ENCODE data around the gene ZNF423. TPM values are rescaled to one million over a fixed set of nuclear protein-coding genes. Genes with fewer than 3 reads are reported as not detected.

Gene ZNF423
- total RNA-seq, 1 experiment from 2014 or later: not detected

DNA sequence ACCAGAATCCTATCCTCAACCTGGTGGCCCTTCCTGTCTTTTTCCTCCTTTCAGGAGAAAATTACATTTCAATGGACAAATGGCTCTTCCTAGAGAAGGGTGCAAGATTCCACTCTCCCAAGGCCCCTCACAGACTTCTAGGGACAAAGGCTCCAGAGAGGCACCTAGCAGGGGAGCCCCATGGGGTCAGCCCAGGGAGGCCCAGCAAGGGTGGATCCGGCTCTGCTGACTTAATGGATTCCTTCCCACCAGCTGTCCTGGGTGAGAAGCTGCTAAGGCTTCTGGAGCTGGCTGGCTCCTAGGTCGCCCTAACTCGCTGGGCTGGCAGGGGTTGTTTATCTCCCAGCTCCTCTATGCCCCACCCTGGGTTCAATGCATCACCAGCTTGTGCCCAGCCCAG, 152.4 kb downstream of the ZNF423 start:
- no peak overlapping the region for H3K27ac ChIP-seq (ENCODE audit: low read length)
- no peaks in the 10 kb centered on the region for H3K9me2 ChIP-seq (replicated peaks; ENCODE audit: insufficient read depth, low read length)
- H3K36me3 ChIP-seq (ENCODE audit: insufficient read depth, low read length): no peaks in the 10 kb centered on the region
- H2AFZ ChIP-seq (ENCODE audit: low read length): no peak overlapping the region
- no peak overlapping the region for H3K9ac ChIP-seq (ENCODE audit: low read length)
- 0 out of 2 replicates have a peak, but pooled peaks cover 3% of the 10 kb centered on the region for H3K27me3 ChIP-seq (ENCODE audit: low read length)
- H4K20me1 ChIP-seq (ENCODE audit: insufficient read depth, low read depth, low read length): no peaks in the 10 kb centered on the region
- H3K9me3 ChIP-seq (ENCODE audit: low read length): no peaks in the 10 kb centered on the region
- H3K4me1 ChIP-seq (ENCODE audit: low read length): peaks cover 9% of the 10 kb centered on the region
- no peak for DNase-seq
- H3K4me3 ChIP-seq (ENCODE audit: low read length): no peak overlapping the region
- no peak overlapping the region for H3K4me2 ChIP-seq (ENCODE audit: low read depth, low read length, poor library complexity, severe bottlenecking)
- no peaks in the 10 kb centered on the region for H3K79me2 ChIP-seq (ENCODE audit: low read length)

DNA sequence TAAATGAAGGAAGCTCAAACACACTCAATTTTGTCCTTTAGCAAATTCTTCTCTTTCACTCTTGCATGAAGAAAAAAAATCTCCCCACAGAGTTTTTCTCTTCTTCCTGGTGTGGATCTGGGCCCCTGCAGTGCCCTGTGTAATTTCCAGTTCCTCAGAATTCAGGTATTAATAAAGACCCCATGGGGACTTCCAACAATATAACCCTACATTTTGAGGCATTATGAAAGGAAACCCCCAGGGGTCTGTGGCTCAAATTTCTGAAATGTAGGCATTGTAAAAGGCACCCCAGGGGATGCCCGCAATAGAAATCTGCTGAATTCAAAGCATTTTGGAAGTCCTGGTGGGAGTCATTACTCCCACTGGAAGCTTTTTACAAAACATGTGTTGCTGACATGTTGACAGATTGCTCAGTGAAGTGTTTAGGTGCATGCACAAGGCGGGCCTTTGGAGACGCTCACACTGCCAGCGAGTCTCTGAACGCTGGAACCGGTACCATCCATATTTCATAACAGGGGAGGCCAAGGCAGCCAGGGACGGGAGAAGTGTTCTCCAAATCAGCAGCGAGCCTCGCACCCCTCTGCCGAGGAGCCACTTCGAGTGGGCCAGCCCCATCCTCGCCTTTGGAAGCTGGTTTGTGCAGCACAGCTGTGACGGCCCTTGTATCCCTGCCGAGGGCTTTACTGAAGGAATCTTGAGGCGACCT, 154.0 kb downstream of the ZNF423 start:
- no peak overlapping the region for H2AFZ ChIP-seq (ENCODE audit: low read length)
- no peaks in the 10 kb centered on the region for H3K9me2 ChIP-seq (replicated peaks; ENCODE audit: insufficient read depth, low read length)
- H3K27me3 ChIP-seq (ENCODE audit: low read length): 0 out of 2 replicates have a peak, but pooled peaks cover 3% of the 10 kb centered on the region
- no peaks in the 10 kb centered on the region for H3K9me3 ChIP-seq (ENCODE audit: low read length)
- DNase-seq: no peak
- H3K4me1 ChIP-seq (ENCODE audit: low read length): peaks cover 9% of the 10 kb centered on the region
- no peaks in the 10 kb centered on the region for H4K20me1 ChIP-seq (ENCODE audit: insufficient read depth, low read depth, low read length)
- no peak overlapping the region for H3K9ac ChIP-seq (ENCODE audit: low read length)
- no peak overlapping the region for H3K4me2 ChIP-seq (ENCODE audit: low read depth, low read length, poor library complexity, severe bottlenecking)
- H3K27ac ChIP-seq (ENCODE audit: low read length): no peak overlapping the region
- H3K79me2 ChIP-seq (ENCODE audit: low read length): no peaks in the 10 kb centered on the region
- no peaks in the 10 kb centered on the region for H3K36me3 ChIP-seq (ENCODE audit: insufficient read depth, low read length)
- H3K4me3 ChIP-seq (ENCODE audit: low read length): no peak overlapping the region

DNA sequence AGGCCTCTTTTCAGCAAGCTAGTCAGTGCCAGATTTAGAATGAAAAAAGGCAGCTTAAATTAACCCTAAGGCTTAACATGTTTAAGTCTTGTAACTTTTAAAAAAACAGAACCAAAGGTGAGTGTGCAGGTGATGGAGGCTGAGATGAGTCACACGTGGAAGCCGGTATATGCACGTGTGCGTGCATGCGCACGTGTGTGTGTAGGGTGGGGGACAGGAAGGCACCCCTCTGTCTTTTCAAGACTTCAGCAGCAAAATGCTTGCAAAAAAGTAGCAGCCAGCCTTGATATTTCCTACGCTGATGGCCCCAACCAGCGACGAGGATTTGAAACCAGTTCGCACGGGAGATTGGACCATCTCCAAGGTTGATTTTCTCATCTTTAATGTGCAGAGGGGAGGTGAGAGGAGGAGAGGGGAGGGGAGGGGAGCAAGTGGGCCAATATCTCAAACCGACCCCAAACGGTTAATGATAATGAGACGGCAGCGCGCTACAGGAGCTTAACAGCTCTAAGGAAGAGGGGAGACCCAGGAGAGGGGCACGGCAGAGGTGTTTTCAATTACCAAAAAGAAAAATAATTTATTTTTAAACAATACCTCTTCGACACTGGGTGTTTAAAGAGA, 154.7 kb downstream of the ZNF423 start:
- no peak overlapping the region for H3K27ac ChIP-seq (ENCODE audit: low read length)
- no peaks in the 10 kb centered on the region for H3K79me2 ChIP-seq (ENCODE audit: low read length)
- H4K20me1 ChIP-seq (ENCODE audit: insufficient read depth, low read depth, low read length): no peaks in the 10 kb centered on the region
- H3K9ac ChIP-seq (ENCODE audit: low read length): no peak overlapping the region
- H3K27me3 ChIP-seq (ENCODE audit: low read length): 0 out of 2 replicates have a peak, but pooled peaks cover 3% of the 10 kb centered on the region
- H2AFZ ChIP-seq (ENCODE audit: low read length): no peak overlapping the region
- peaks cover 9% of the 10 kb centered on the region for H3K4me1 ChIP-seq (ENCODE audit: low read length)
- no peak overlapping the region for H3K4me2 ChIP-seq (ENCODE audit: low read depth, low read length, poor library complexity, severe bottlenecking)
- H3K4me3 ChIP-seq (ENCODE audit: low read length): no peak overlapping the region
- no peaks in the 10 kb centered on the region for H3K9me3 ChIP-seq (ENCODE audit: low read length)
- H3K36me3 ChIP-seq (ENCODE audit: insufficient read depth, low read length): no peaks in the 10 kb centered on the region
- DNase-seq: no peak
- no peaks in the 10 kb centered on the region for H3K9me2 ChIP-seq (replicated peaks; ENCODE audit: insufficient read depth, low read length)

DNA sequence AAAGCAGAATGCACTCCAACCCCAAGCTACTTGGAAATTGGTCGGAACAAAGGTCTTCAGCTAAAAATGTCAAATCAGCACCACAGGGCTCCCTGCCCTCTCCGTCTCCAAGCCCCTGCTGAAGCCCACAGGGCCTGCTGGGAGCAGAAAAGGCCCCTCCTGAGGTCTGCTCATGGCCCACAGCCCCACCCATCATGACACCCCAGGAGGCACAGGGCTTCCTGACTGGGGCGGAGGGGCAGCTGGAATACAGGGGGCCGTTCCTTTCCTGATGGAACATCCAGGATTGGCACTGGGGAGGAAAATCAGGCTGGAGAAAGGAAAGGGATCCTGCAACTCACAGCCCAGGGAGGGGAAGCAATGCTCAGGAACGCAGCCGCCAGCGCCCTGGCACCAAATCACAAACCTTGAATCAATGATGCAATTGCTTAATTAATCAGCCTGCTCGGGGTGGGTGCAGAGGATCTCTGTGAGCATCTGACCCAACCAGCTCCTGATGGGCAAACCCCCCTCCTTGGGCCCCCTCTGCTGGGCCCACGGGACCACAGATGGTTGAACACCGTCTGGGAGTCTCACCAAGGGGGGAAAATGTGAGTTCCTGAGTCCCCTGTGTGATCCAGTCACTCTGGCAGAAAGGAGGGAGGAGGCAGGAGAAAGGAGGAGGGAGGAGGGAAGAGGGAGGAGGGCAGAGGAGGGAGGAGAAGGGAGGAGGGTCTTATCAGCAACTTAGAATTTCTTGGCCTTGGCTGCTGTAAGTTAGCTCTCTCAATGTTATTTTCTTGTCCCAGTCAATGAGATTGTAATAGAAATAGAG, 155.5 kb downstream of the ZNF423 start:
- DNase-seq: no peak
- Histone ChIP-seq H3K4me2 (ENCODE audit: low read depth, low read length, poor library complexity, severe bottlenecking) (no peak overlapping the region), H3K27me3 (ENCODE audit: low read length) (0 out of 2 replicates have a peak, but pooled peaks cover 3% of the 10 kb centered on the region), H3K36me3 (ENCODE audit: insufficient read depth, low read length) (no peaks in the 10 kb centered on the region), H3K27ac (ENCODE audit: low read length) (no peak overlapping the region), H3K9me2 (replicated peaks; ENCODE audit: insufficient read depth, low read length) (no peaks in the 10 kb centered on the region), H3K4me1 (ENCODE audit: low read length) (peaks cover 9% of the 10 kb centered on the region), H3K4me3 (ENCODE audit: low read length) (no peak overlapping the region), H2AFZ (ENCODE audit: low read length) (no peak overlapping the region), H4K20me1 (ENCODE audit: insufficient read depth, low read depth, low read length) (no peaks in the 10 kb centered on the region), H3K79me2 (ENCODE audit: low read length) (no peaks in the 10 kb centered on the region), H3K9me3 (ENCODE audit: low read length) (no peaks in the 10 kb centered on the region), H3K9ac (ENCODE audit: low read length) (no peak overlapping the region)

DNA sequence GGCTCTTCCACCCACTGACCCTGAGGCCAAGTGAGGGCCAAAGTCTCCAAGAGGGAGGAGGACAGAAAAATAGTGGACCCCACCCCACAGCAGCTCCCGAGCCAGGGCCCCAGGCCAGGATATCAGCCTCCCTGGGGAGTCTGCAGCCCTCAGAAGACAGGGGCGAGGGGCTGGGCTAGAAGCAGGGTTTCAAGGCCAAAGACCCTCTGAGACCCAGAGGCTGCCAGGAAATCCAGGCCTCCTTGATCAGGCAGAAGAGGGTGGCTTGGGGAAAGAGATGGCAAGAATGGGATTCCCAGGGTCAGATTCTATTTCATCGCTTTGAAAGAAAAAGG, 156.1 kb downstream of the ZNF423 start:
- H3K4me1 ChIP-seq (ENCODE audit: low read length): peaks cover 9% of the 10 kb centered on the region
- no peaks in the 10 kb centered on the region for H4K20me1 ChIP-seq (ENCODE audit: insufficient read depth, low read depth, low read length)
- no peaks in the 10 kb centered on the region for H3K9me2 ChIP-seq (replicated peaks; ENCODE audit: insufficient read depth, low read length)
- no peak for DNase-seq
- H2AFZ ChIP-seq (ENCODE audit: low read length): no peak overlapping the region
- H3K4me2 ChIP-seq (ENCODE audit: low read depth, low read length, poor library complexity, severe bottlenecking): no peak overlapping the region
- H3K9me3 ChIP-seq (ENCODE audit: low read length): no peaks in the 10 kb centered on the region
- H3K27ac ChIP-seq (ENCODE audit: low read length): no peak overlapping the region
- no peaks in the 10 kb centered on the region for H3K36me3 ChIP-seq (ENCODE audit: insufficient read depth, low read length)
- H3K9ac ChIP-seq (ENCODE audit: low read length): no peak overlapping the region
- no peak overlapping the region for H3K4me3 ChIP-seq (ENCODE audit: low read length)
- no peaks in the 10 kb centered on the region for H3K79me2 ChIP-seq (ENCODE audit: low read length)
- 0 out of 2 replicates have a peak, but pooled peaks cover 3% of the 10 kb centered on the region for H3K27me3 ChIP-seq (ENCODE audit: low read length)

DNA sequence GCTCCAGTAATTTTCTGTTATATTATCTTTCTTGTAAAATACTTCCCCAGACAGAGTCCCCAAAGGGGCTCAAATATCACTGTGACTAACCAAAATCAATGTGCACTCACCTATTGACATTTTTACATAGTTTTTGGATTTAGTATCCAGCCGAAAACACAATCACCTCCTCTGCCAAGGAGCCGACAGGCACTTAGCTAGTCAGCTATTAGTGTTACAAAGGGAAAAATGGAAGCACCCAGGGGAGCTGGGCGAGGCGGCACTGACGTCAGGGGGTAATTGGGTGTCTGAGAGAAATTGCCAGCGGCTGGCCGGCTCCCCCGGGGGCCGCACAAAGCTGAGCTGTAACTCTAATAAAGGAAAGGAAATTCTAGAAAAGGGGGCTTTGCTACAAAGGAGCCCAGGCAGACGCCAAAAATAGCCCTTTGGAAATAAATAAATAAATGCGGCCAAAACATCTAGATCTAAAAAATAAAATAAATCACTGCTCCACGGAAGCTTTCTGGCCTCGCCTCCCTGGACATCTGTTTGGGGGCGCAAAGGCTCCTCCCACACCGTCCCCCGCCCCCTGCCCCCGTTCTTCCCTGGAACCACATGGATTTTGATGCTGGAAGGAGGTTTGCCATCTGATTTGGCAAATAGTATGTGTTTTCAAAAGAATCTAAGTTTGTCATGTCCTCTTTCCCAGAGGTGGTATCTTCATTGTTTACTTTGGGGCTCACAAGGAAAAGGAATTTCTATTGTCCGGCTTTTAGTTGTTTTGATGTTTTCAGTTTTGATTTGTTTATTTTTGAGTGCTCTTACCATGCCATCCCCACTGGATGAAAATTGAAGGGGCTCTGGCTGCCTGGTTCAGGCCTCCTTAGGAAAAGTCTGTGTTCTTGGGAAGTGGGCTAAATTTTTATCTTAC, 156.7 kb downstream of the ZNF423 start:
- no peak overlapping the region for H2AFZ ChIP-seq (ENCODE audit: low read length)
- no peaks in the 10 kb centered on the region for H3K36me3 ChIP-seq (ENCODE audit: insufficient read depth, low read length)
- no peaks in the 10 kb centered on the region for H4K20me1 ChIP-seq (ENCODE audit: insufficient read depth, low read depth, low read length)
- no peak overlapping the region for H3K27ac ChIP-seq (ENCODE audit: low read length)
- peaks cover 9% of the 10 kb centered on the region for H3K4me1 ChIP-seq (ENCODE audit: low read length)
- H3K27me3 ChIP-seq (ENCODE audit: low read length): no peaks in the 10 kb centered on the region
- H3K79me2 ChIP-seq (ENCODE audit: low read length): no peaks in the 10 kb centered on the region
- no peak overlapping the region for H3K4me2 ChIP-seq (ENCODE audit: low read depth, low read length, poor library complexity, severe bottlenecking)
- DNase-seq: no peak
- no peak overlapping the region for H3K9ac ChIP-seq (ENCODE audit: low read length)
- no peaks in the 10 kb centered on the region for H3K9me2 ChIP-seq (replicated peaks; ENCODE audit: insufficient read depth, low read length)
- no peak overlapping the region for H3K4me3 ChIP-seq (ENCODE audit: low read length)
- H3K9me3 ChIP-seq (ENCODE audit: low read length): no peaks in the 10 kb centered on the region

DNA sequence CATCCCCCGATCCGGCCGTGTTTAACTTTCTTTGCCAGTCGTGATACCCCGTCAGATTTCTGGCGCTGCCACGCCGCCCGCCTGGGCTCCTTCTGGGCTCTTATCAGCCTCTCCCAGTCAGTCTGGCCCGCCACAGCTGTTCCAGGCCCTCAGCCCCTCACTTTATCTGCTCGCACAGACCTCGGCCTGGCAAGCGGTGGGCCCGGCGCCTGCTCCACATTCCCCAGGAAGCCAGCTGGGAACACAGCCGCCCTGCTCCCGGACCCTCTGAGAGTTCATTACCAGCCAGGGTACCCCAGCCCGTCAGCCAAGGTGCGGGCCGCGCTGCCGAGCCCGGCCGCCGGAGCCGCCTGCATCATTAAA, 157.5 kb downstream of the ZNF423 start:
- no peaks in the 10 kb centered on the region for H4K20me1 ChIP-seq (ENCODE audit: insufficient read depth, low read depth, low read length)
- no peaks in the 10 kb centered on the region for H3K79me2 ChIP-seq (ENCODE audit: low read length)
- no peaks in the 10 kb centered on the region for H3K36me3 ChIP-seq (ENCODE audit: insufficient read depth, low read length)
- no peak overlapping the region for H3K27ac ChIP-seq (ENCODE audit: low read length)
- no peaks in the 10 kb centered on the region for H3K9me2 ChIP-seq (replicated peaks; ENCODE audit: insufficient read depth, low read length)
- no peak overlapping the region for H2AFZ ChIP-seq (ENCODE audit: low read length)
- H3K27me3 ChIP-seq (ENCODE audit: low read length): no peaks in the 10 kb centered on the region
- H3K9ac ChIP-seq (ENCODE audit: low read length): no peak overlapping the region
- H3K4me2 ChIP-seq (ENCODE audit: low read depth, low read length, poor library complexity, severe bottlenecking): no peak overlapping the region
- no peak overlapping the region for H3K4me3 ChIP-seq (ENCODE audit: low read length)
- H3K9me3 ChIP-seq (ENCODE audit: low read length): no peaks in the 10 kb centered on the region
- H3K4me1 ChIP-seq (ENCODE audit: low read length): peaks cover 9% of the 10 kb centered on the region
- DNase-seq: no peak
